GM12878 (cell line): ENCODE results near the gene UTP14C. TPM values are rescaled to one million over a fixed set of nuclear protein-coding genes. Genes with fewer than 3 reads are reported as not detected.

Experiments used
- ATAC-seq: fragments of 200-7000 bp; cut with Tn5 transposase; 3 replicates; pipeline ENCODE4 v1.9.1; 2020; ENCODE audit warnings: mild to moderate bottlenecking, moderate library complexity
- BruUV-seq: library from RNA; stranded (reverse); fragments of 400-500 nt; replicated peaks from 2 replicates; lab custom pipeline; 2021; lab: Mats Ljungman, UMichigan
- CTCF ChIA-PET: fragments of 300-600 bp; sonication (Branson Sonifier 250); formaldehyde crosslinking; extraction: SDS; loops from one replicate; lab custom pipeline; 2021; ENCODE audit warnings: inconsistent platforms; lab: Yijun Ruan, JAX
- POLR2A ChIA-PET: fragments of 350-600 bp; formaldehyde crosslinking; extraction: SDS; loops from one replicate; lab custom pipeline; 2021; ENCODE audit warnings: inconsistent platforms; lab: Charles Lee
- RAD21 ChIA-PET: fragments of 300-600 bp; sonication (Branson Sonifier 250); formaldehyde crosslinking; loops from one replicate; lab custom pipeline; 2023; ENCODE audit warnings: antibody characterized with exemption; ENCODE audit not compliant: unreplicated experiment; lab: Charles Lee
- SMC1A ChIA-PET: fragments of 300-600 bp; sonication (Branson Sonifier 250); formaldehyde crosslinking; loops from one replicate; lab custom pipeline; 2023; ENCODE audit not compliant: unreplicated experiment, uncharacterized antibody; lab: Charles Lee
- DNase-seq: peaks from one replicate; pipeline ENCODE4 v3.0.0-alpha.2; 2011; ENCODE audit warnings: low read depth, low spot score
- FAIRE-seq: peaks from 3 replicates; lab custom pipeline; 2011; peaks lifted over from hg19 to GRCh38; lab: Jason Lieb, UNC
- H2AFZ ChIP-seq: 2 replicates; pipeline ENCODE4 v1.6.0; 2011; ENCODE audit warnings: low read depth, low read length, control low read depth; ENCODE audit not compliant: control insufficient read depth
- H3K27ac ChIP-seq: 2 replicates; pipeline ENCODE4 v1.5.1; 2011; ENCODE audit warnings: control low read depth; ENCODE audit not compliant: control insufficient read depth, insufficient read depth
- H3K27me3 ChIP-seq, 2 experiments: replicated peaks in 1 of 2; 2 replicates each; pipeline versions ENCODE4 v1.6.0 to v1.6.1; 2011; ENCODE audit warnings: low read length in 1 of 2; ENCODE audit not compliant: control insufficient read depth in 2 of 2, insufficient read depth in 2 of 2
- H3K36me3 ChIP-seq, 2 experiments: 2 replicates each; pipeline ENCODE4 v1.5.1; 2011; ENCODE audit warnings: low read length in 1 of 2; ENCODE audit not compliant: control insufficient read depth in 2 of 2, insufficient read depth in 2 of 2
- H3K4me1 ChIP-seq: 2 replicates; pipeline ENCODE4 v1.6.1; 2011; ENCODE audit warnings: mild to moderate bottlenecking, low read length, moderate library complexity, mixed read lengths; ENCODE audit not compliant: control insufficient read depth, insufficient read depth
- H3K4me2 ChIP-seq: 2 replicates; pipeline ENCODE4 v1.6.0; 2011; ENCODE audit warnings: control low read depth; ENCODE audit not compliant: control insufficient read depth, insufficient read depth
- H3K4me3 ChIP-seq: fragments of 200-600 bp; sonication (generic); 2 replicates; pipeline ENCODE4 v1.5.1; 2016
- H3K79me2 ChIP-seq: 2 replicates; pipeline ENCODE4 v1.6.0; 2011; ENCODE audit warnings: low read length; ENCODE audit not compliant: control insufficient read depth, insufficient read depth
- H3K9ac ChIP-seq: 2 replicates; pipeline ENCODE4 v1.8.0; 2011; ENCODE audit warnings: low read length, control low read depth, mixed read lengths; ENCODE audit not compliant: control insufficient read depth, insufficient read depth
- H3K9me3 ChIP-seq: replicated peaks from 3 replicates; pipeline ENCODE4 v1.5.1; 2011; ENCODE audit warnings: mild to moderate bottlenecking, low read length; ENCODE audit not compliant: control insufficient read depth, insufficient read depth
- H4K20me1 ChIP-seq: 2 replicates; pipeline ENCODE4 v1.6.0; 2011; ENCODE audit not compliant: control insufficient read depth, insufficient read depth
- BHLHE40 ChIP-seq, 2 experiments: fragments of 450-650 bp in 1 of 2; IDR thresholded peaks; 2 replicates each; pipeline ENCODE4 v1.6.1; 2011 to 2017; ENCODE audit warnings: low read depth in 2 of 2, borderline replicate concordance in 1 of 2, improper control_type of control experiment in 1 of 2, low read length in 1 of 2, mild to moderate bottlenecking in 1 of 2
- CREM ChIP-seq: IDR thresholded peaks from 2 replicates; pipeline ENCODE4 v1.6.1; 2014; ENCODE audit warnings: antibody characterized with exemption, low read depth
- HDAC6 ChIP-seq: fragments of 200-600 bp; sonication (generic); IDR thresholded peaks from one replicate; pipeline ENCODE4 v1.8.0; 2017; ENCODE audit warnings: antibody characterized with exemption; ENCODE audit not compliant: unreplicated experiment
- IKZF1 ChIP-seq: fragments of 450-650 bp; conservative IDR thresholded peaks from 2 replicates; pipeline ENCODE4 v1.6.1; 2017; ENCODE audit warnings: antibody characterized with exemption, mild to moderate bottlenecking
- MTA2 ChIP-seq: fragments of 450-650 bp; IDR thresholded peaks from 2 replicates; pipeline ENCODE4 v1.6.1; 2016; ENCODE audit warnings: low read depth, mild to moderate bottlenecking, moderate library complexity
- MTA3 ChIP-seq: IDR thresholded peaks from 2 replicates; pipeline ENCODE4 v1.6.1; 2012; ENCODE audit warnings: low read length, inconsistent platforms, borderline replicate concordance
- POU2F2 ChIP-seq: IDR thresholded peaks from 3 replicates; pipeline ENCODE4 v1.6.1; 2011; ENCODE audit warnings: low read depth, mild to moderate bottlenecking, low read length, borderline replicate concordance
- YBX1 ChIP-seq: fragments of 450-650 bp; IDR thresholded peaks from 2 replicates; pipeline ENCODE4 v1.6.1; 2016; ENCODE audit warnings: antibody characterized with exemption
- WGBS: methylation state at CpG from one replicate; pipeline ENCODE4 v1.1.6; 2016; ENCODE audit warnings: low lambda C conversion rate; ENCODE audit not compliant: insufficient replicate concordance, insufficient coverage; ENCODE audit errors: missing lambda C conversion rate; 5-methylcytosine and 5-hydroxymethylcytosine counted together
- in situ Hi-C: fragments of 300-500 bp; cut with MboI; formaldehyde crosslinking; loops from 9 replicates; pipeline ENCODE4 v1.14.3; 2018; ENCODE audit warnings: mixed read lengths
- intact Hi-C: fragments of 100-400 bp; cut with micrococcal nuclease; formaldehyde crosslinking; loops from one replicate; pipeline ENCODE4 v1.14.2; 2022; ENCODE audit not compliant: unreplicated experiment
- polyA plus RNA-seq, 11 experiments: library from polyadenylated mRNA; depleted of rRNA in 4 of 11; unstranded in 6 of 11; stranded (reverse) in 5 of 11; fragments of >200 nt; fragmentation: Nextera tagmentation in 4 of 11; fragmentation: Illumina TruSeq in 1 of 11; extraction: Ambion mirVana in 4 of 11; extraction: Trizol in 1 of 11; gene quantifications; 1 replicate in 1 of 11; 2 replicates in 10 of 11; pipeline versions ENCODE4 v1.2.1 to v1.2.3, GENCODE V29; 2011 to 2016; ENCODE audit warnings: inconsistent platforms in 2 of 11, missing spikeins in 2 of 11, low read depth in 1 of 11
- total RNA-seq, 4 experiments: library from RNA; depleted of rRNA in 3 of 4; stranded (reverse); fragments of >200 nt in 3 of 4; fragmentation: Illumina TruSeq in 1 of 4; extraction: Trizol in 1 of 4; gene quantifications; 2 replicates each; pipeline versions ENCODE4 v1.2.1 to v1.2.3, GENCODE V29; 2013 to 2021
- TF ChIP-seq, protein P1 (sequence below): fragments of 450-650 bp; IDR thresholded peaks from 2 replicates; pipeline ENCODE4 v1.6.1; 2016; ENCODE audit warnings: mild to moderate bottlenecking
- TF ChIP-seq, protein P2 (sequence below): fragments of 450-650 bp; IDR thresholded peaks from 2 replicates; pipeline ENCODE4 v1.6.1; 2017; ENCODE audit warnings: mild to moderate bottlenecking, low read depth, inconsistent platforms; ENCODE audit not compliant: poor library complexity, severe bottlenecking
- TF ChIP-seq, protein P3 (sequence below): IDR thresholded peaks from 2 replicates; pipeline ENCODE4 v1.6.1; 2011; ENCODE audit warnings: borderline replicate concordance, low read depth, mild to moderate bottlenecking, moderate library complexity, low read length; ENCODE audit not compliant: insufficient read depth, poor library complexity, severe bottlenecking
- TF ChIP-seq, protein P4 (sequence below): IDR thresholded peaks from 2 replicates; pipeline ENCODE4 v1.6.1; 2012; ENCODE audit warnings: mild to moderate bottlenecking, low read depth, low read length

The UTP14C gene
- total and polyA plus RNA-seq, 10 of the 15 experiments (the other 5 are each of a cell fraction or from before 2014, with no cell fraction given), result 3.4 to 11.2 (median 6.0) TPM

DNA sequence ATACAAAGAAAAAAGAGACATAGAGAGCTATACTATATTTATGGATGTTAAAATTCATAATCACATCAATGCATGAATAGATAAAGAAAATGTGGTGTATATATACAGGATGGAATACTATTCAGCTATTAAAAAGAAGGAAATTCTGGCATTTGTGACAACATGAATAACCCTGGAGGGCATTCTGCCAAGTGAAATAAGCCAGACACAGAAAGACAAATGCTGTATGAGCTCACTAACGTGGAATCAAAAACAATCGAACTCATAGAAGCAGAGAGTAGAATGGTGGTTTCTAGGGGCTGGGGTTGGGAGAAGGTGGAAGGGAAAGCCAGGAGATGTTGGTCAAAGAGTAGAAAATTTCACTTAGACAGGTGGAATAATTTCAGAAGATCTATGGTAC, 24.0 kb downstream of the UTP14C start (continued):
- TF ChIP-seq, protein P1, sequence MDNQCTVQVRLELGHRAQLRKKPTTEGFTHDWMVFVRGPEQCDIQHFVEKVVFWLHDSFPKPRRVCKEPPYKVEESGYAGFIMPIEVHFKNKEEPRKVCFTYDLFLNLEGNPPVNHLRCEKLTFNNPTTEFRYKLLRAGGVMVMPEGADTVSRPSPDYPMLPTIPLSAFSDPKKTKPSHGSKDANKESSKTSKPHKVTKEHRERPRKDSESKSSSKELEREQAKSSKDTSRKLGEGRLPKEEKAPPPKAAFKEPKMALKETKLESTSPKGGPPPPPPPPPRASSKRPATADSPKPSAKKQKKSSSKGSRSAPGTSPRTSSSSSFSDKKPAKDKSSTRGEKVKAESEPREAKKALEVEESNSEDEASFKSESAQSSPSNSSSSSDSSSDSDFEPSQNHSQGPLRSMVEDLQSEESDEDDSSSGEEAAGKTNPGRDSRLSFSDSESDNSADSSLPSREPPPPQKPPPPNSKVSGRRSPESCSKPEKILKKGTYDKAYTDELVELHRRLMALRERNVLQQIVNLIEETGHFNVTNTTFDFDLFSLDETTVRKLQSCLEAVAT, result no peak
- TF ChIP-seq POU2F2, result no peak
- TF ChIP-seq, protein P2, sequence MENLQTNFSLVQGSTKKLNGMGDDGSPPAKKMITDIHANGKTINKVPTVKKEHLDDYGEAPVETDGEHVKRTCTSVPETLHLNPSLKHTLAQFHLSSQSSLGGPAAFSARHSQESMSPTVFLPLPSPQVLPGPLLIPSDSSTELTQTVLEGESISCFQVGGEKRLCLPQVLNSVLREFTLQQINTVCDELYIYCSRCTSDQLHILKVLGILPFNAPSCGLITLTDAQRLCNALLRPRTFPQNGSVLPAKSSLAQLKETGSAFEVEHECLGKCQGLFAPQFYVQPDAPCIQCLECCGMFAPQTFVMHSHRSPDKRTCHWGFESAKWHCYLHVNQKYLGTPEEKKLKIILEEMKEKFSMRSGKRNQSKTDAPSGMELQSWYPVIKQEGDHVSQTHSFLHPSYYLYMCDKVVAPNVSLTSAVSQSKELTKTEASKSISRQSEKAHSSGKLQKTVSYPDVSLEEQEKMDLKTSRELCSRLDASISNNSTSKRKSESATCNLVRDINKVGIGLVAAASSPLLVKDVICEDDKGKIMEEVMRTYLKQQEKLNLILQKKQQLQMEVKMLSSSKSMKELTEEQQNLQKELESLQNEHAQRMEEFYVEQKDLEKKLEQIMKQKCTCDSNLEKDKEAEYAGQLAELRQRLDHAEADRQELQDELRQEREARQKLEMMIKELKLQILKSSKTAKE, result no peak
- TF ChIP-seq MTA3, result no peak
- no peak for TF ChIP-seq CREM

DNA sequence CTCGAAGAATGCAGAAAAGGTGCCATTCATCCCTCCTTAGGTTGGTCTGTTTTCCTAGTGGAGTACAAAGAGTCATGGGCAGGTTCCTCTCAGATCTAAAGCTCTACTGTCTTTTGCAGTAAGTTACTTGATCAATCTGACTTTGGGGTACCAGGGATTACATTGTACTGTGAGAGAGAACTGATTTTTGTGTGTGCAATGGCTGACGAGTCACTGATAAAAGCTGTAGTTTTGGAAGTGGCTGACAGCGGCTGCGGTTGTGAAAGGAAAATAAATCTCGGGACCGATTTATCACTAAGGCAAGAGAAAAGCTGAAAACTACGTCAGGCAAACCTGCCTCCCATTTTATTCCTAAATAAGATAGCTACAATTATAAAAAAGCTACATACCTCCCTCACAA, 26.9 kb downstream of the UTP14C start:
- in situ Hi-C loops (no loop called here), intact Hi-C loops (no loop called here)
- WGBS, result 60% methylated on average over 7 of the region's 7 CpGs
- BruUV-seq, result no TSS peak
- Histone ChIP-seq H4K20me1 (no peaks in the 10 kb centered on the region), H3K4me1 (no peaks in the 10 kb centered on the region), H3K79me2 (no peaks in the 10 kb centered on the region), H2AFZ (no peak overlapping the region), H3K27me3 (no peaks in the 10 kb centered on the region), H3K4me2 (no peak overlapping the region), H3K9ac (no peak overlapping the region), H3K4me3 (no peak overlapping the region), H3K9me3 (no peaks in the 10 kb centered on the region), H3K36me3 (no peaks in the 10 kb centered on the region), H3K27ac (no peak overlapping the region)
- ChIA-PET RAD21 (no interaction called here), POLR2A (no interaction called here), SMC1A (interaction anchor here (1.0 kb wide), 1 partner anchor 16 kb away, joined by 3 read pairs; no protein-coding TSS in a partner anchor), CTCF (interaction anchor here (0.7 kb wide), 1 partner anchor 374 kb away, joined by 3 read pairs; no protein-coding TSS in a partner anchor)
- FAIRE-seq, result no peak
- ATAC-seq, result no peak
- no peak for DNase-seq
- no peak for TF ChIP-seq YBX1
- TF ChIP-seq MTA2, result no peak
- TF ChIP-seq HDAC6, result no peak
- no peak for TF ChIP-seq BHLHE40 (IDR thresholded peaks at IDR 0.05; ENCODE audit: borderline replicate concordance in 1 of 2, low read depth in 2 of 2, low read length in 1 of 2)
- TF ChIP-seq, protein P3, sequence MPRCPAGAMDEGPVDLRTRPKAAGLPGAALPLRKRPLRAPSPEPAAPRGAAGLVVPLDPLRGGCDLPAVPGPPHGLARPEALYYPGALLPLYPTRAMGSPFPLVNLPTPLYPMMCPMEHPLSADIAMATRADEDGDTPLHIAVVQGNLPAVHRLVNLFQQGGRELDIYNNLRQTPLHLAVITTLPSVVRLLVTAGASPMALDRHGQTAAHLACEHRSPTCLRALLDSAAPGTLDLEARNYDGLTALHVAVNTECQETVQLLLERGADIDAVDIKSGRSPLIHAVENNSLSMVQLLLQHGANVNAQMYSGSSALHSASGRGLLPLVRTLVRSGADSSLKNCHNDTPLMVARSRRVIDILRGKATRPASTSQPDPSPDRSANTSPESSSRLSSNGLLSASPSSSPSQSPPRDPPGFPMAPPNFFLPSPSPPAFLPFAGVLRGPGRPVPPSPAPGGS, result no peak
- no peak for TF ChIP-seq IKZF1
- TF ChIP-seq, protein P4, sequence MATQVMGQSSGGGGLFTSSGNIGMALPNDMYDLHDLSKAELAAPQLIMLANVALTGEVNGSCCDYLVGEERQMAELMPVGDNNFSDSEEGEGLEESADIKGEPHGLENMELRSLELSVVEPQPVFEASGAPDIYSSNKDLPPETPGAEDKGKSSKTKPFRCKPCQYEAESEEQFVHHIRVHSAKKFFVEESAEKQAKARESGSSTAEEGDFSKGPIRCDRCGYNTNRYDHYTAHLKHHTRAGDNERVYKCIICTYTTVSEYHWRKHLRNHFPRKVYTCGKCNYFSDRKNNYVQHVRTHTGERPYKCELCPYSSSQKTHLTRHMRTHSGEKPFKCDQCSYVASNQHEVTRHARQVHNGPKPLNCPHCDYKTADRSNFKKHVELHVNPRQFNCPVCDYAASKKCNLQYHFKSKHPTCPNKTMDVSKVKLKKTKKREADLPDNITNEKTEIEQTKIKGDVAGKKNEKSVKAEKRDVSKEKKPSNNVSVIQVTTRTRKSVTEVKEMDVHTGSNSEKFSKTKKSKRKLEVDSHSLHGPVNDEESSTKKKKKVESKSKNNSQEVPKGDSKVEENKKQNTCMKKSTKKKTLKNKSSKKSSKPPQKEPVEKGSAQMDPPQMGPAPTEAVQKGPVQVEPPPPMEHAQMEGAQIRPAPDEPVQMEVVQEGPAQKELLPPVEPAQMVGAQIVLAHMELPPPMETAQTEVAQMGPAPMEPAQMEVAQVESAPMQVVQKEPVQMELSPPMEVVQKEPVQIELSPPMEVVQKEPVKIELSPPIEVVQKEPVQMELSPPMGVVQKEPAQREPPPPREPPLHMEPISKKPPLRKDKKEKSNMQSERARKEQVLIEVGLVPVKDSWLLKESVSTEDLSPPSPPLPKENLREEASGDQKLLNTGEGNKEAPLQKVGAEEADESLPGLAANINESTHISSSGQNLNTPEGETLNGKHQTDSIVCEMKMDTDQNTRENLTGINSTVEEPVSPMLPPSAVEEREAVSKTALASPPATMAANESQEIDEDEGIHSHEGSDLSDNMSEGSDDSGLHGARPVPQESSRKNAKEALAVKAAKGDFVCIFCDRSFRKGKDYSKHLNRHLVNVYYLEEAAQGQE, result no peak
